GM21723 (cell line): Measurements from ENCODE around the gene NIPBL.
"Not testable (repeated sequence)": the region's sequence is repeated elsewhere in the genome, so short reads cannot be mapped to it uniquely, and the experiment has no call there.

Experiments used
- ATAC-seq: cut with Tn5 transposase; IDR thresholded peaks from one replicate; pipeline ENCODE4 v1.9.1; 2021; ENCODE audit warnings: mild to moderate bottlenecking, moderate library complexity; ENCODE audit not compliant: unreplicated experiment

NIPBL gene, protein sequence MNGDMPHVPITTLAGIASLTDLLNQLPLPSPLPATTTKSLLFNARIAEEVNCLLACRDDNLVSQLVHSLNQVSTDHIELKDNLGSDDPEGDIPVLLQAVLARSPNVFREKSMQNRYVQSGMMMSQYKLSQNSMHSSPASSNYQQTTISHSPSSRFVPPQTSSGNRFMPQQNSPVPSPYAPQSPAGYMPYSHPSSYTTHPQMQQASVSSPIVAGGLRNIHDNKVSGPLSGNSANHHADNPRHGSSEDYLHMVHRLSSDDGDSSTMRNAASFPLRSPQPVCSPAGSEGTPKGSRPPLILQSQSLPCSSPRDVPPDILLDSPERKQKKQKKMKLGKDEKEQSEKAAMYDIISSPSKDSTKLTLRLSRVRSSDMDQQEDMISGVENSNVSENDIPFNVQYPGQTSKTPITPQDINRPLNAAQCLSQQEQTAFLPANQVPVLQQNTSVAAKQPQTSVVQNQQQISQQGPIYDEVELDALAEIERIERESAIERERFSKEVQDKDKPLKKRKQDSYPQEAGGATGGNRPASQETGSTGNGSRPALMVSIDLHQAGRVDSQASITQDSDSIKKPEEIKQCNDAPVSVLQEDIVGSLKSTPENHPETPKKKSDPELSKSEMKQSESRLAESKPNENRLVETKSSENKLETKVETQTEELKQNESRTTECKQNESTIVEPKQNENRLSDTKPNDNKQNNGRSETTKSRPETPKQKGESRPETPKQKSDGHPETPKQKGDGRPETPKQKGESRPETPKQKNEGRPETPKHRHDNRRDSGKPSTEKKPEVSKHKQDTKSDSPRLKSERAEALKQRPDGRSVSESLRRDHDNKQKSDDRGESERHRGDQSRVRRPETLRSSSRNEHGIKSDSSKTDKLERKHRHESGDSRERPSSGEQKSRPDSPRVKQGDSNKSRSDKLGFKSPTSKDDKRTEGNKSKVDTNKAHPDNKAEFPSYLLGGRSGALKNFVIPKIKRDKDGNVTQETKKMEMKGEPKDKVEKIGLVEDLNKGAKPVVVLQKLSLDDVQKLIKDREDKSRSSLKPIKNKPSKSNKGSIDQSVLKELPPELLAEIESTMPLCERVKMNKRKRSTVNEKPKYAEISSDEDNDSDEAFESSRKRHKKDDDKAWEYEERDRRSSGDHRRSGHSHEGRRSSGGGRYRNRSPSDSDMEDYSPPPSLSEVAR (N-terminal part only)

DNA sequence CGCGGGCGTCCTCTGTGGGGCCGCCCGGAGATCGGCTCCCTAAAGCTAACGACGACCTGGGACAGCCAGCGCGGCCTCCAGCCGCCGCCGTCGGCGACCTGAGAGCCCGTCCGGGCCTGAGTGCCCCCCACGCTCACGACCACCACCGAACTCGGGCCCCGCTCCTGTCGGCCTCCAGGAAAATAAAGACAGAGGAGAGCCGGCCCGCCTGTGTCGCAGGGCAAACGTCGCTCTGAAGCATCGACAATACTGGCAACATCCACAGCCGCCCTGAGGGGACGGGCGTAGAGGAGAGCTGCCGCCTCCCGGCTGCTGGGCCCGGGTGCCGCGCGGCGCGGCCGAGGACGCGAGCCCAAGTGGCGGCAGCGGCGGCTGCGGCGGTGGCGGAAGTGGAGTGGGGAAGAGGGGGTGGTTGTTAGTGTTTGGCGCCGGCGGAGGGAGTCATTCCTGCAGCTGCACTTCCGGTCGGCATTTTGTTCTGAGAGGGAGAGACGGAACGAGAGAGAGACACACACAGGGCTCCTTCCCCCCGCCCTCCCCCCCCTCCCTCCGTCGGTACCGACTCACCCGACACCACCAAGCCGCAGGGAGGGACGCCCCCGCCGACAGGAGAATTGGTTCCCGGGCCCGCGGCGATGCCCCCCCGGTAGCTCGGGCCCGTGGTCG, at the start of gene NIPBL:
NIPBL (plus strand) TSS at position 471 of the 666 bp plus-strand sequence. CDS start 76,928 bp downstream, outside the sequence.
- ATAC-seq: peak; percentile 65

DNA sequence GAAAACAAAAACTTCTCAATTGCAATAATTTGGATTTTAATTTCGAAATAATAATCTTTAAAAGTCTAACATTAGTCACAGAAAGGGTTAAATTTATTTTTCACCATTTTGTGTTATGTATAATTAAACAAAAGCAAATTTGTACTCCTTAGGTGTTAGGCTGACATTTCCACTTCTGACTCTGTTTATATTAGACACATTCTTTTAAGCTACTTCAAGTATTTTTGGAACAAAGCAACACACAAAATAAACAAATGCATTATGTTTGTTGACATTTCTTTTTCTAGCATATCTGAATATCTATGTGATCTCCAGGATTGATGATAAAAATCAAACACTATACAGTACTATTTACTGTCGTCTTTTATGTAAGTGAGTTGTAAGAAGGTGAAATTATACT, 44.3 kb upstream of the NIPBL start:
- no peak for ATAC-seq

DNA sequence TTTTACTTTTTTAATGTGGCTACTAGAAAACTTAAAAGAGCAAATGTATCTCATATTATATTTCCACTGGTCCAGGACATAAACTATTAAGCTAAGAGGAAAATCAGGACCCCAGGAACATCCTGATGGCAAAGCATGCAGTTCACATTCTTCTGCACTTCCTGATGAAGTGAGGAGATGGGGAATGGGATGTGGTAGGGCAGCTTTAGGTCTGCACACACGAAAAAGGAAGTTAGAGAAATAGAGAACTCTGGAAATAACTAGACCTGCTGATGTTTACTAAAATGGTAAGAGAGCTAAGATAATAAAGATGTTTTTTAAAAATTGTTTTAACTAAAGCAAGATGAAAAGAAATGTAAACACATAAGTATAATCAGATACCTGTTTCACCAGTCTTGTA, 39.7 kb upstream of the NIPBL start:
- no peak for ATAC-seq

DNA sequence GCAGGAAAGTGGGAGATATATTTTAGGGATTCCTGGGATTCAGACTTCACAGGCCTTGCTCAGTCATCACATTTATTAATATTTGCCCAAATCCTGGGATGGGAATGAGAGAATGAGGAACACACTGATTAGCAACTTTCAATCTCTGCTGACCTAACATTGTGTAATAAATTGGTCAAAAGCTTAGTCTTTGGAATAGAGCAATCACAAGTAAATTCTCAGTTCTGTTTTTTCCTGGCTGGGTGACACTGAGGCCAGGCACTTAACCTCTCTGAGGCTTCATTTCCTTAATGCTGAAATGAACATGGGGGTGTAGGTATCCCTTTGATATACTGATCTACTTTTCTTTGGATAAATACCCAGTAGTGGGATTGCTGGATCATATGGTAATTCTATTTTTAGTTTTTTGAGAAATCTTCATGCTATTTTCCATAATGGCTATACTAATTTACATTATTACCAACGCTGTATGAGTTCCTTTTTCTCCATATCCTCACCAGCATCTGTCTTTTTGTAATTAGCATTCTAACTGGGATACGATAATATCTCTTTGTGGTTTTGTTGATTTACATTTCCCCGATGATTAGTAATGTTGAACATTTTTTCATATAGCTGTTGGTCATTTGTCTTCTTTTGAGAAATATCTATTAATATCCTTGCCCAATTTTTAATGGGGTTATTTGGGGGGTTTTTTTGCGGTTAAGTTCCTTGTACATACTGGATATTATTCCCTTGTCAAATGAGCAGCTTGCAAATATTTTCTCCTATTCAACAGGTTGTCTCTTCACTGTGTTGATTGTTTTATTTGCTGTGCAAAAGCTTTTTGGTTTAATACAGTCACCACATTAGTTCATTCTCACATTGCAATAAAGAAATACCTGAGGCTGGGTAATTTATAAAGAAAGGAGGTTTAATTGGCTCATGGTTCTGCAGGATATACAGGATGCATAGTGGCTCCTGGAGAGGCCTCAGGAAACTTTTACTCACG, 36.8 kb upstream of the NIPBL start:
- no peak for ATAC-seq

DNA sequence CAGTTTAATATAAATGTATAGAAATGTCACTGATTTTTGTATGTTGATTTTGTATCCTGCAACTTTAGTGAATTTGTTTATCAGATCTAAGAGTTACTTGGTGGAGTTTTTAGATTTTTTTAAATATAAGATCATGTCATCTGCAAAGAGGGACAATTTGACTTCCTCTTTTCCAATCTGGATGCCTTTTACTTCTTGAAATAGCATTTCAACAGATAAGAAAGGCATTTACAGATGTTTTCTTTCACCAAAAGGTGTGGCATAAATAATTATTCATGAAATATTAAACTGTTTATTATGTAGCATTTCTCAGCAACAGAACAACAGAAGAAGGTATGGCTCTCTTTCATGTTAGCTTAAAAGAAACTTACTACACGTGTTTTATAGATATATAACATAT, 34.9 kb upstream of the NIPBL start:
- ATAC-seq: no peak

DNA sequence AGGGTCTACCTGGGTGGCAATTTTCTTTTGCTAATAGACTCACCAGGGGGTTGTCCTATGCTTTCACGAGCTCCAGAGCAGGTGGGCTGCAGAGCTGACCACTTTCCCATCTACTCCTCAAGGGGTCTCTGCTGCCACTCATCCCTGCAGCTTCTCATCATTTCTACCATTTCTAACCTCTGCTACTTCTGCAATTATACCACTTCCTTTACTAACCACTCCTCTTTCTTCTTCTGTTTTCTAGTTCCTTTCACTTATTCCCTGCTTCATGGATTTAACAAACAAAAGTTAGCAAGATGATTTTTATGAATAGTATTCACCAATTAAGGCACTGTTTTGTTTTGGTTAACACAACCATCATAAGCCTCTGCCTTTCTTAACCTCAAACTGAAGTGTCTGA, 34.5 kb upstream of the NIPBL start:
- no peak for ATAC-seq

DNA sequence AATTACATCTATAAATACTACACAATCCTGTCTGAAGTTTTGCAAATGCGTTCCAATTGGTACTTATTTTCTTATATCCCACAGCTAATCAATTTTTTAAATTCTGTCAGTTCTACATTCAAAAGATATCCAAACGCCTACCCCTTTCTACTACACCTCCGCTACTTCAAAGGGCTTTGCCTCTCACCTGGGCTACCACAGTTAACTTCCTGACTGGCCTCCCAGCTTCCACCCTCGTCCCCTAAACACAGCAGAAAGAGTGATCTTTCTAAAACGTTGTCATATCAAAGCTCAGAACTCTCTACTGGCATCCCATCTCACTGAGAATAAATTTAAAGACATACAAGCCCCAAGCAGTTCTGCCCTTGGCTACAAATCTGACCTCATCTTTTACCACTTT, 32.3 kb upstream of the NIPBL start:
- ATAC-seq: no peak

DNA sequence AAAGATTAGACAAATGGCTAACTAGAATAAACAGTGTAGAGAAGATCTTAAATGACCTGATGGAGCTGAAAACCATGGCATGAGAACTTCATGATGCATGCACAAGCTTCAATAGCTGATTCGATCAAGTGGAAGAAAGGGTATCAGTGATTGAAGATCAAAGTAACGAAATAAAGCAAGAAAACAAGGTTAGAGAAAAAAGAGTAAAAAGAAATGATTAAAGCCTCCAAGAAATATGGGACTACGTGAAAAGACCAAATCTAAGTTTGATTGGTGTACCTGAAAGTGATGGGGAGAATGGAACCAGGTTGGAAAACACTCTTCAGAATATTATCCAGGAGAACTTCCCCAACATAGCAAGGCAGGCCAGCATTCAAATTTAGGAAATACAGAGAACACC, 28.0 kb upstream of the NIPBL start:
- ATAC-seq: not testable (repeated sequence)

DNA sequence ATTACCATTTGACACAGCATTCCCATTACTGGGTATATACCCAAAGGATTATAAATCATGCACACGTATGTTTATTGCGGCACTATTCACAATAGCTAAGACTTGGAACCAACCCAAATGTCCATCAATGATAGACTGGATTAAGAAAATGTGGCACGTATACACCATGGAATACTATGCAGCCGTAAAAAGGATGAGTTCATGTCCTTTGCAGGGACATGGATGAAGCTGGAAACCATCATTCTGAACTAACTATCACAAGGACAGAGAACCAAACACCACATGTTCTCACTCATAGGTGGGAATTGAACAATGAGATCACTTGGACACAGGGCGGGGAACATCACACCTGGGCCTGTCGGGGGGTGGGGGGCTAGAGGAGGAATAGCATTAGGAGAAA, 23.7 kb upstream of the NIPBL start:
- ATAC-seq: not testable (repeated sequence)

DNA sequence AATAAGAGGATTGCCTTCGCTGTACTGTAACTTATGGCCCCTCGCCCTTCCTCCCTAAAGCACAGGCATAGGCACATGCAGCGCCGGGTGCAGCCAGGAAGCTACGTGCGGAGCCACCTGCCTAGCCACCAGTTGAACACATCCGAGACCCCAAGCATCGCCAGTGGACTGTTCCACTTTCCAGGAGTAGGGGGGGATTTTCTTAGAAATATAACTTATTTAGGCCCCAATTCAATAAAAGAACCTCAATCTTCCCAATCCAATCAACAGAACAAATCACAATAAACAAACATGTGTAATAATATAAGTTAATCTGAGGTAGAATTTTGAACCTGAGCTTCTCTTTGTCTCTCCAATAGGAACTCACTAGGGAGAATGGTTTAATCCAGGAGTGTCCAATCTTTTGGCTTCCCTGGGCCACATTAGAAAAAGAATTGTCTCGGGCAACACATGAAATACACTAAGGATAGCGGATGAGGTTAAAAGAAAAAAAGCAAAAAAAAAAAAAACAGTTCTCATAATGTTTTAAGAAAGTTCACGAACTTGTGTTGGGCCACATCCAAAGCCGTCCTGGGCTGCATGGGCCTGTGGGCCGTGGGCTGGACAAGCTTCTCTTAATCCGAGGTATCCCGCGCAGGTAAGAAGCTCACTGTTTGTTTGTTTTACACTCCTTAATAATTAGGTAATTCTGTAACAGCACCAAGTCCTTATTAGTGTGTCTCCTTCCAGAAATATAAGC, 22.0 kb upstream of the NIPBL start:
- no peak for ATAC-seq

DNA sequence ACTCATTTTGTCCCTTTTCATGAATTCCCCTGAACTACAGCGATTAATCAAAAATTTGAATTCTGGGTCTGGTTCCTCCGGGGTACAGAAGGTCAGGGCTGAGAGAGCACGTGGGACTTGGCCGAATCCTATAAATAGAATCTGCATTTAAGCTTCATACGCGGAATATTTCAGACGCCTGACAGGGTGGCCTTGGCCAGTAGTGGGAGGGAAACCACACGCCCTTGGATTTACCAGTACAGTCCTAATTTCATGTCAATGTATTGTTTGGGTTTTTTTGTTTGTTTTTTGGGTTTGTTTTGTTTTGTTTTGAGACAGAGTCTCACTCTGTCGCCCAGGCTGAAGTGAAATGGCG, 21.5 kb upstream of the NIPBL start:
- no peak for ATAC-seq

DNA sequence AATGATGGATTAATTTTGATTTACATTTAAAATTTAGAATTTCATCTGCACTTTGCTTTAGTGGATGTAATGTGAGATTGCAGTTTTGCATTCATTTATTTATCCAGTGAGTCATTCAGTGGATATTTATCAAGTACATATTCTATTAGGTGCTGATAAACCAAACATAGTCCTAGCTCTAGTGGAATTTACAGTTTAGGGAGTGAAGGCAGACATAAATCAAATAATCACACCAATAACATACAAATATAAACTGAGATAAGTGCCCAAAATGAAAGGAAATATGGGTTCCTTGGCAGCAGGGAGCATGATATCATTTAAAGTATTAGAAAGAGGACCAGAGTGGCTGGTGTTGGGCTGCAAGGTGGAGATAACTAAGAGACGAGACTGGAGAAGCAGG, 14.7 kb upstream of the NIPBL start:
- no peak for ATAC-seq

DNA sequence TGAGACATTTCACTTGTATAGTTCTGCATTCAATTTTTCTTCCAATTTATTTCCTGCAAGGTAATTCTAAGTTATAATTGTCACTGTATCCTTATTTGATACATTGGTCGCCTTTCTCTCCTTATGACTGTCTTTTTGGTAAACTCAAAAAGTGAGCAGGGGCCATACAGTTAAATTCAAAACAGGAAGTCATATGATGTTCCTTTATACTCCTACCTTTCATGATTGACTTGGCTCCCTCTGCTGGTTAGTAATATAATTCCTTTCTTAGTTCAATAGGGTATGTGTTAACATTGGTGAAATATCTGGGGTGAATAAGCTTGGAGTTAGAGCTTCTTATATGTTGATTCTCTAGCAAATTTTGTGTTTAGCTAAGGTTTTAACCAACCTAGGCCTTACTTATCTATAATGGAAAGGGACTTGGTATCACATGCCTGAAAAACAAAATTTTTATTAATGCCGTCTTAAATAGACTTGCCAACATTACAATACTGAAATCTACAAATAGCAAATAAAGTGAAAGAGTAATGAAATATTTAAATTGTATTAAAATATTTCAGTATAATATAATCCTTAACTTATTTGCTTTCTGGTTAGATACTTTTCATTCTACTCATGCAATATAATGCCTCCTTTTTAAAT, 6.0 kb upstream of the NIPBL start:
- peak; percentile 75 for ATAC-seq

DNA sequence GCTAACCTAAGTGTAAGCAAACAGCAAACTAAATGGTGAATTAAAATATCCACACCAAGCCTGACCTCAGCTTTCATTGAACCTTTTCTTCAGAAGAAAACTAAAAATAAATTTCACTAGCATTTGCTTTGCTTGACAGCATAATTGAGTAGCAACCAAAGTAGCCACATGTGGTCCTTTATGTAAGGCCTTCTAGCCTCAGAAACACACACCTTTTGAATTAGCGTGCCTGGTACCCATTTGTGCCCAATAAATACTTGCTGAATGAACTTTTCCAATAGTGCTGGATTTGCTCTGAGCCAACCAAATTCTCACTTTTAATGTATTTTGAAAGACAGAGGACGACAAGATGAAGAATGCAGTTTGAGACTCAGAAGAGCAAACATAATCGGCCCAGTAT, 2.1 kb upstream of the NIPBL start:
- no peak for ATAC-seq

DNA sequence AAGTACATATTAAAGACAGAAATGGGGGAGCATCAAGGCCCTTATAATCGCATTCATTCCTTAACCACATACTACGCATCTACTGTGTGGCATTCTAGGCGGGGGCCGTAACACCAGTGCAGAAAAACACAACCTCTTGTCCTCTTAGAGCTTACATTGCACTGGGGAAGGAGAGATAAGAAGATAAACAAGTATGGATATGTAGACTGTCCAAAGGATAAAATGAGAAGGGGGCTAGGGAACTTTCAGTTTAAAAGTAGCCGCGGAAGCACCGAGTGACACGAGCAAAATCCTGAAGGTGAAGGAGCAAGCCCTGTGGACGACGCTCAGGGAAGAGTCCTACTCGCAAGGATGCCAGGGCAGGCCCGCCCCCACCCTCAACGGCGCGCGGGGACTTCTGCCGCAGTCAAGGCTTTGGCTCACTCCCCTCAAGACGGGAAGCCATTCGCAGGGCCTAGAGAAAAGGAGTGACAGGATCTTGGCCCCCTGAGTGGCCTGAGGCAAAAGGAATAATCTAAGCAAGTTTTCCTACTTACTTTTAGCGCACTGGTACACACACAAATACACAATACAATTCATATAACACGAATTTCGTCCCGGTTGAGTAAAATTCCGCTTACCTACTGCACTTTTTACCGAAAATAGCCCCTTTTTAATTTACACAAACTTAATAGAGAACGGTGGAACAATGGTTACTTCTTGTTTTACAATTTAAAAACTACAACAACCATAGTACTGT, 1.3 kb upstream of the NIPBL start:
- no peak for ATAC-seq

DNA sequence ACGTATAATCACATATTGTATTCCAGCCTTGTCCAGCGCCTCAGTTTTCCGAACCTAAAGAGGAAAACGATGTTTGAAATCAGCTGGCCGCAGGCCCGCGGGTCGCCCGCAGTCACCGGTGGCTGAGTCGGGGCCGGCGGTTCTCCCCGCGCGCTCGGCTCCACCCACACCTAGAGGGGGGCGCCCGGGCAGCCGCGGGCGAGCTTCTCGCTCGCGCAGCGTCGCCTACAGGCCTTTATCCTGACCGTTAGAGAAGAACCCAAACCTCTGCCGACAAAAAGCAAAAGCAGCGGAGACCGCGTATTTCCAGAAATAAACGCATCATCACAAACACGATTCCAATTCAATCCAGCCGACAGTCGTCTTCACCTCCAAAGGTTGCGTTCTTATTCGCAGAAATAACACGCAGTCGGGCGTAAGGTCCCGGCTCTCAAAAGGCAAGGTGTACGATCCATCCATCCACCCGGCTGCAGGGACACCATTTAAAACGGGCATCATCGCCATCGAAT, 725 bp upstream of the NIPBL start:
- ATAC-seq: peak; percentile 59

DNA sequence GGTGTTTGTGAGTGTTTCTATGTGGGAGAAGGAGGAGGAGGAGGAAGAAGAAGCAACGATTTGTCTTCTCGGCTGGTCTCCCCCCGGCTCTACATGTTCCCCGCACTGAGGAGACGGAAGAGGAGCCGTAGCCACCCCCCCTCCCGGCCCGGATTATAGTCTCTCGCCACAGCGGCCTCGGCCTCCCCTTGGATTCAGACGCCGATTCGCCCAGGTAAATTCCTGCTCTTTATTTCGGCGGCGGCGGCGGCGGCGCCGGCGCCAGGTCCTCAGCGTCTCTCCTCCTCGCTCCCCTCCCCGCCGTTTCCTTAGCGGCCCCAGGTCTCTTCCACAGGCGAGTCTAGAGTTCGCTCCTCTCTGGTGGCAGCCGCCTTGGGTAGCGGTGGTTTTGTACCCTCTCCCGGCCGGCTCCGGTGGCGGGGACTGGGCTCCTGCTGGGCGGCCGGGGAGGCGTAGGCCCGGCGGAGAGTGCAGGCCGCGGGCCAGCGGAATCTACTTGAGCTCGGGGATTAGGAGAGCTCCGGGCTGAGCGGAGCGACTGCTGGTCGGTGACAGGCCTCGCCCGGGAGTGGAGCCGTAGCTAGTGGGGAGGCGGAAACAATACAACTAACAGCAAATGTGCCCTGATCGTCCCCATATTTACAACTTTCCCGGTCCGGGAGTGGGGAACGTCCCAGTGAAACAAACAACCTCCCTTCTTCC, 547 bp downstream of the NIPBL start:
- peak; percentile 28 for ATAC-seq
